Suppressor macrophage (primary cell): Measurements from ENCODE around the gene A3GALT2.
A peak's percentile ranks its signal among the peaks of the same experiment; 100 is the strongest.

Source experiments
- DNase-seq, 4 experiments: peaks; one replicate each; pipeline ENCODE4 v3.0.0-alpha.2; 2020 to 2022

A3GALT2 gene

GRCh38 chr1:33349778-33350610 lies 29.1 kb upstream of the A3GALT2 start:
- peak; percentile 89 to 97 (median 96) for DNase-seq

DNA sequence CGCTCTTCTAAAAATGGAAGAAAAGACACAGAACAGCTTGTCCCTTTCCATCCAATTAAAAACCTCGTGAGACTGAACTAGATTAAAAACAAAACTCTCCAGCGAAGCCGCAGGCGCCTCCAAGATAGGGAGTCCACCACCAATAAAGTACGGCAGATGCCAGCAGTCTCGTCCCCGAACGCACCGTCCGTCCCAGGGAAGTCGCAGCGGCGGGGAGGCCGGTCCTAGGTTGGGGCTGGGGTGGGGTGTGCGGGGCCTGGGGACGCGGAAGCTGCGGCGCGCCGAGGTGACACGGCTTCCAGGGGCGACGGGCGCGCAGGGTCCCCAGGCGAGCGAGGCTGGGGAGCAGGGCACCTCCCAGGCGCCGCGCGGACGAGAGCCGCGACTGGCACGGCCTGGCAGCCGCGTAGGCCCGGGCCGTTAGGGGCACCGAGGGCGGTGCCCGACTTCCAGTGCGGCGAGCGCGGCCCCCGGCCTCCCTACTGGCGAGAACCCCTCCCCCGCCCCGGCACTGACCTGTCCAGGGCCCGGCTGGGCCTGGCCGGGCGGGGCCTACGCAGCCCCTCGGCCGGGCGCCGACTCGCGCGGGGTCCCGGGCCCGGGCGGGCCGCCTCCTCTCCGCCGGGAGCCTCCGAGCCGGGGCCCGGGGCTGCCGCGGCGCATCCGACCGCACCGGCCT lies 28.3 kb upstream of the A3GALT2 start:
- DNase-seq: peak; percentile 44 to 72 (median 61)

GRCh38 chr1:33348676-33349080 lies 27.8 kb upstream of the A3GALT2 start:
- DNase-seq: peak; percentile 40 to 60 (median 56)

GRCh38 chr1:33348194-33348593 lies 27.3 kb upstream of the A3GALT2 start:
- peak in 1 of 4 experiments; percentile 1 for DNase-seq

GRCh38 chr1:33347650-33347992 lies 26.7 kb upstream of the A3GALT2 start:
- no peak for DNase-seq

DNA sequence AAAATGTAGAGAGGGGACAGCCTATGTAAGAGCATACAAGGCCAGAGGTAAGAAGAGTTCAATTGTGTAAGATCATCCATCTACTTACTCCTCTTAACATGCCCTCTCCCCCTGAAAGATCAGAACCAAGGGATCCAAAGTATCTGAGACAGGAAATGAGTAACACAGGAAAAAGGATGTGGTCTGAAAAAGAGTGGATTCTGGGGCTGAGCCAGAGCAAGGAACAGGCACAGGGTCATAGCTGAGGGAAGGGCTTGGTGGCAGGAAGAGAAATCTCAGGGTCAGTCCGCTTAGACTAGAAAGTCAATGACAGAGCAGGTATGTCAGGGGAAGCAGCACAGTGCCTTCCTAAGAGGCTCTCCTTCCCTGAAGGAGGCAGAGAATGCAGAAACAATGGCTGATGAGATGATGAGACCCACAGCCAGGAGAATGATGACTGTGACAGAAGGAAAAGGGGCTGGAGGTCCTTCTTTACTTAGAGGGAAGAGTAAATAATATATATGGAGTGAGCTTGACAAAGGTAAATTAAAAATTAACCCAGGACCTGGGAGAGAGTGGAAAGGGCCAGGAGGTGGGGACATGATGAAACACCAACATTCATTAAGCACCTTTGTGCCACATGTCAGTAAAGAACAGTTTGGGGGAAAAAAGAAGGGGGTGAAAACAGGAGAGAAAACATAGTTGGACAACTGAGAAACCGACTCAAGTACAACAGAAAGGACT lies 26.2 kb upstream of the A3GALT2 start:
- DNase-seq: peak; percentile 71 to 87 (median 76)

DNA sequence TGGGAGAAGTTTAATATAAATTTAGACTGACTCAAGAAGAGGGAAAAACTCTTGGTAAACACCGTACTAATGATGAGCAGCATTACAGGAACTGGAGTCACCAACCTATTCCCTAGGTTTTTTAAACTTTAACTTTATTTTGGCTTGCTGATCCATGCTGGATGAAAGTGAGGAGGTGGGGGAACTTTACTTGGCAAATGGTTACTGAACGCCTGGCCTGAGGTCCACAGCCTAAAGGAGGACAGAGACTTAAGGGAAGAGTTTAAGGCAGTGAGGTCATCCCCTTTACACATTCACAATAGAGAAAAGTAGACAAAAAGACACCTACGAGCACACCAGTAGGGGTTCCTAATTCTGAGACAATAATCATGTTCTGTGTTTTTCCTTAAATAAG lies 25.6 kb upstream of the A3GALT2 start:
- peak in 1 of 4 experiments; percentile 30 for DNase-seq

- no peak for DNase-seq
Observed at GRCh38 chr1:33344896-33345560, 24.1 kb upstream of the A3GALT2 start.

DNA sequence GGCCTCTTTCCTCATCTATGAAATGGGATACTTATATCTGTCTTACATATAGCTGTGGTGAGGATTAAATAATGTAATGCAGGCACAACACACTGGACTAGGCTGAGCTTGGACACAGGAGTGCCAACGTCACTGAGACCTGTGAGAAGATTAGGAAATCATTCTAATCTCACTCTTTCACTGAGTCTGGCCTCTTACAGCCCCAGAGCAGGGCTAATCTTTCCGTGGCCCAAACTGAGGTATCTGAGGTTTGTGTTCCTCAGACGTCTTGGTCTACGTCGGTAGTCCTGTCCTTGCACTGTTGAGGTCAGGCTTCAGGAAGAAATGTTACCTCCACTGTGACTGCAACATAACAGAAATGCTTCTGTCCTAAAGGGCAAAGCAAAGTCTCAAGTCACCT lies 22.6 kb upstream of the A3GALT2 start:
- no peak for DNase-seq

DNA sequence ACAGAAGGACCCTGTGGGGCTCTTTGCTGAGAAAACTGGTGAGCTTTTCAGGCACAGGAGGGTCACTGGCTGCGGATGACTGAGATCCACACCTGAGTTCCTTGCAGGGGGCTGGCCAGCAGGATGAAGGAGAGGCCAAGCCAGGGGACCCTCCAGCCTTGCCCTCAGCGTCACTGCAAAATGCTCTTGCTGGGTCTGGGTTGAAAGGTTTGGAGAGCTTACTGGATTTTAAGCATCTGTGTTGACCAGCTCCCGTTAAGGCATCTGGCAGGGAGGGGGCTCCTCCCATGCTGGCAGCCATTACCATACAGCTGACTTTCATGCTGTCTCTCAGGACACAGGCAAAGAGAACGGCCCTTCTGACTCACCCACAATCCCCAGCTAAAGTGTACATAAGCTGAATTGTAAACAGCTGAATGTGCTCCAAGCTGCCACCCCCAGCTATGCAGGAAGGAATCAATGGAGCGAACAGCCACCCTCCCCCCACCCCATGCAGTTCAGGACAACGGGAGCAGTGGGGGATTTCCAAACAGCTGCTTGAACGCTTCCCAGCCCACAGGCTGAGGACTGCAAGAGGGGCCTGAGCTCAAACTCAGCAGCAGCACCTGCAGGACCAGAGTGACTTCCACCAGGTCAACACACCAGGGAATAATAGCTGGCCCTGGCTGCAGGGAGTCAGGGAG lies 21.3 kb upstream of the A3GALT2 start:
- peak; percentile 35 to 60 (median 52) for DNase-seq

GRCh38 chr1:33341190-33341589 lies 20.3 kb upstream of the A3GALT2 start:
- no peak for DNase-seq

- DNase-seq: peak in 3 of 4 experiments; percentile 26 to 48 (median 44)
Observed at GRCh38 chr1:33339413-33339812, 18.5 kb upstream of the A3GALT2 start.

DNA sequence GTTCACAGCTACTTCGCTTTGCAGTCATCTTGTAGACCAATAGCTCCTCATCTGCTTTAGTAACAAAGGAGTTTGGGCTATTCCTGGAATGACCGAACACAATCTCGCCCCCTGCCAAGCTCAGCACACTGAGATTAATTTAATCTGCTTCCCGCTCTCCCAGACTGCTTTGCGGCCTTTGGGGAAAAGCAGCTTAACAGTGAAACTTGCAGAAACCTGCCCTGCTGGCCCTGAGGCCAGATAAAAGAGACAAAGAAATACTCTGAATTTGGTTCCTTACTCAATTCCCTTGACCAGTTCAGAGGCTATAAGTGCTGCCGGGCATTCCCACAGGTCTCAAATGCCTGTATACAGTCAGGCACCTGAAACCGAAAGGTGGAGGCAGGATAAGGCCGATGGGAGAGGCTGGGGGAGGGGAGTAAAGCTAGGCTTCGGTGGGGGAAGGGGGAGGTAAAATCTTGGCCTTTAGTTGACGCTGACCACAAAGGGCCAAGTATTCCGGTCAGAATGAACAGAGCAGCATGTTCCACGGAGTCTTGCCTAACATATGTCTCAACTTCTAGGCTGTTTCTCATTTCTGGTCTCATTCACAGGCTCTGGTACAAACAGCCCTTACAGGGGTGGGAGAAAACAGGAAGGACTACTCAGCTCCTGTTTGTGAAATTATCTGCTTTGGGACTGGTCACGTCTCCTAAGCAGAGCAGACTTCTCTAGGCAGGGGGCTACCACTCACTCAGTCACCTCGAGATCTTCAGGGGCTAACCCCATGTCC lies 17.7 kb upstream of the A3GALT2 start:
- peak; percentile 83 to 96 (median 90) for DNase-seq

DNA sequence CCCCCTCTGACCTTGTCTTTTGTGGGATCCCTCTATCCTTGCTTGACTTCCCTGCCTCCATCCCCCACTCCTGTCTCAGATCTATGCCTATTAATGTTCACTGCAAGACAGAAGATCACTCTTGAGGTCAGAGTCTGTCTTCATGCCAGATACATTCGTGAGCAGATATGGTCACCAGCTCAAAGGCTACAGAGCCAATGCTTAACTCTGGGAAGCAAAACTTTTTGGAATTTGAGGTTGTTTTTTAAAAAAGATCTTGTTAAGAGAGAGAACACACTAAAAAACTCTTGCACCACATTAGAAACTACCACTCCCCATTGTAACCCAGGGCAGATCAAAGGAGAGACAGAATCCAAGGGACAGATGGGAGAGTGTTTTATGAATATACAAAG lies 17.1 kb upstream of the A3GALT2 start:
- DNase-seq: no peak

GRCh38 chr1:33337441-33337840 lies 16.5 kb upstream of the A3GALT2 start:
- no peak for DNase-seq

DNA sequence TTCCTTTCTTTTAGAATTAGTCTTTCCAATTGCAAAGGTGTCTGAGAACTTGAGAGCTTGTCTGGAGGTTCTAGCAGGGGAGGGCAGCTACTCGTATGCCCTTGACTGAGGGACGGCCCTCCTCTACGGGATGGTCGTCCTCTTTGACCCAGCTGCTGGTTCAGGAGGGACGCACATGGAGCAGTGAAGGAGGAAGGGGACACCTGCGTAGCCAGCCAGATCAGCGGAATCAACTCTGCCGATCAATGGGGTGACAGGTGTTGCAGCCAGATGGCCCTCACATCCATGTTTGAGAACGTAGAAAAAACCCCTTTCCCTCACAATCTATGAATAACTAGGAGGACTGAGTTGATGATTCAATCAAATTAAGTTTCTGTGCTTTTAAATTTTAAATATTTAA lies 15.7 kb upstream of the A3GALT2 start:
- no peak for DNase-seq

DNA sequence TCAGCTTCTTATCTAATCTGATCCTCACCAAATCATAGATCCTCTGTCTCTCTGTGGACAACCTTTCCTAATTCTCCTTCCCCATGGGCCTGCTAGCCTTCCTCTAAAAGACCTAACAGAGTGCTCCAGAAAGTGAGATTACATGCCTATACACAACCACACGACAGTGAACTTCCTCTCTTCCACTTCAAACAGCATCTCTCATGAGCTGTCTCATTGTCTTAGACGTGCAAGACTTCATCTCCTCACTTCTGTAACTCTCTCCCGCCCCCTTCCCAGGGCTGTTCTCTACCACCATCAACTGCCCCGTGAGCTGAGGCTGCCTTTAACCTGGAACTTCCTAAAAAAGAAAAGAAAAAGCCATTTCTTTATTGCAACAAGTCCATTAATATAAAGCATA lies 14.1 kb upstream of the A3GALT2 start:
- DNase-seq: peak; percentile 81 to 93 (median 84)

GRCh38 chr1:33334081-33334552 lies 13.2 kb upstream of the A3GALT2 start:
- DNase-seq: peak; percentile 53 to 82 (median 76)

GRCh38 chr1:33332881-33333280 lies 12.0 kb upstream of the A3GALT2 start:
- peak in 1 of 4 experiments; percentile 24 for DNase-seq

DNA sequence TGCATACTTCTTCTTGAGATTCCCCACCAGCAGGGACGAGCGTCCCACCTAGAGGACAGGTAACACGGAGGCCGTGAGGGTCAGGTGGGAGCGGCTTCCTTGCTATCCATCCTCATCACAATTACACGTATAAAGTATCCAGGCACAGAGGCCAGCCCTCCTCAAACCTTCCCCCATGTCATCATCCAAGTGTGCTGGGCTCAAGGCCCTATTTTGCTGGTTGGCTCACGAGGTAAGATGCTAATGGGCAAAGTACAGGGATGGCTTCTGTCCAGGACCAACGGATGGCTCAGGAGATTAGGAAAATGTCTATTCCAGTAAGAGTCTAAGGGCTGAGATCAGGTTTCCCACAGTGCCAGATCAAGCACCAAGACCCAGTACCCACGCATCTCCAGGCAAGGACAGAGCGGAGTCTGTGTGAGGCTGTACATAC lies 11.5 kb upstream of the A3GALT2 start:
- DNase-seq: no peak
